Measurements from ENCODE around the gene SYNDIG1. TPM values are rescaled to one million over a fixed set of nuclear protein-coding genes. Genes with fewer than 3 reads are reported as not detected.

SYNDIG1 gene
- total RNA-seq, 2 donors from 2014 or later = 0.73 to 4.5 TPM

DNA sequence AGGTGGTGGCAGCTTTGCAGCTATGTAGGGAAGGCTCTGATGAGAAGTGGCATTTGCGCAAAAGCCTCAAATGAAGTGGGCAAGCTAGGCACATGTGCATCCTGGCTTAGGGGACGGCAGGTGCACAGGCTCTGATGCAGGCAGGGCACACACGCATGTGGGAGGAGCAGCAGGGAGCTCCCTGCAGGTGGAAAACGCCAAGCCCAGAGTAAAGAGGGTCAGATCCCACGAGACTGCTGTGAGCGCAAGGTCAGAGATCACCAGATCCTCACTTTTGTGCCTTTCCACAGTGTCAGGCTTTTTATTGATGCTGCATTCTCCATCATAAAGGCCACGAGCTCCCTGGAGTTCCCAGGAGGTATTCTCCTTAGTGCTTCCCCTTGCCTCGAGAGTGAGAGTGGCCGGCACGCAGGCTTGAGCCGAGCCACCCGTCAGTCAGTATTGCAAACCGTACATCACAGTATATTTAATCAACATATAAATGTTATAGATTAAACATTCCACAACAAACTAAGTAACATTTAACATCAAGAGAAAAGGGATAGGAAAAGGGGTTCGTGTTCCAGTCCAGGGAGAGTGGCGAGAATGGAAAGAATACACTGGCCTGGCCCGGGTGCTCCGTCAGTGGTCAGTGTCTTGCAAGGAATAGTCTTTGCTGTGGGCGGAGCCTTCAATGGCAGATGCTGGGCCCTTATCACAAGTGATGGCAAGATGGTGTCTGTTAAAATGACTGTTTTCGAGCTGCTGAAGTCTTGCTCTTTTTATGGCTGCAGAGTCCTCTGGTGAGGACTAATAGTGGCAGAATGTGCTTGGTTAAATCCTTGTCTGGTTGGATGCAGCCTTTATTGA is 109.4 kb downstream of the SYNDIG1 start:
- TF ChIP-seq, protein P1, sequence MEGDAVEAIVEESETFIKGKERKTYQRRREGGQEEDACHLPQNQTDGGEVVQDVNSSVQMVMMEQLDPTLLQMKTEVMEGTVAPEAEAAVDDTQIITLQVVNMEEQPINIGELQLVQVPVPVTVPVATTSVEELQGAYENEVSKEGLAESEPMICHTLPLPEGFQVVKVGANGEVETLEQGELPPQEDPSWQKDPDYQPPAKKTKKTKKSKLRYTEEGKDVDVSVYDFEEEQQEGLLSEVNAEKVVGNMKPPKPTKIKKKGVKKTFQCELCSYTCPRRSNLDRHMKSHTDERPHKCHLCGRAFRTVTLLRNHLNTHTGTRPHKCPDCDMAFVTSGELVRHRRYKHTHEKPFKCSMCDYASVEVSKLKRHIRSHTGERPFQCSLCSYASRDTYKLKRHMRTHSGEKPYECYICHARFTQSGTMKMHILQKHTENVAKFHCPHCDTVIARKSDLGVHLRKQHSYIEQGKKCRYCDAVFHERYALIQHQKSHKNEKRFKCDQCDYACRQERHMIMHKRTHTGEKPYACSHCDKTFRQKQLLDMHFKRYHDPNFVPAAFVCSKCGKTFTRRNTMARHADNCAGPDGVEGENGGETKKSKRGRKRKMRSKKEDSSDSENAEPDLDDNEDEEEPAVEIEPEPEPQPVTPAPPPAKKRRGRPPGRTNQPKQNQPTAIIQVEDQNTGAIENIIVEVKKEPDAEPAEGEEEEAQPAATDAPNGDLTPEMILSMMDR (IDR thresholded peaks at IDR 0.05) = no peak
- TF ChIP-seq POLR2A (IDR thresholded peaks at IDR 0.05) (no peak), POLR2AphosphoS5 (IDR thresholded peaks at IDR 0.05) (no peak)
- no peaks in the 10 kb centered on the region for H3K27me3 ChIP-seq (replicated peaks; ENCODE audit: insufficient read depth)
- 71% methylated on average over 19 of the region's 19 CpGs for WGBS
- no peaks in the 10 kb centered on the region for H3K9me3 ChIP-seq
- no peak overlapping the region for H3K4me3 ChIP-seq
- intact Hi-C loops (cut with DNase I) = no loop called here
- no peak overlapping the region for H3K27ac ChIP-seq
- no peak for DNase-seq (ENCODE audit: low spot score)
- no peaks in the 10 kb centered on the region for H3K4me1 ChIP-seq (replicated peaks)
- H3K36me3 ChIP-seq = no peaks in the 10 kb centered on the region

DNA sequence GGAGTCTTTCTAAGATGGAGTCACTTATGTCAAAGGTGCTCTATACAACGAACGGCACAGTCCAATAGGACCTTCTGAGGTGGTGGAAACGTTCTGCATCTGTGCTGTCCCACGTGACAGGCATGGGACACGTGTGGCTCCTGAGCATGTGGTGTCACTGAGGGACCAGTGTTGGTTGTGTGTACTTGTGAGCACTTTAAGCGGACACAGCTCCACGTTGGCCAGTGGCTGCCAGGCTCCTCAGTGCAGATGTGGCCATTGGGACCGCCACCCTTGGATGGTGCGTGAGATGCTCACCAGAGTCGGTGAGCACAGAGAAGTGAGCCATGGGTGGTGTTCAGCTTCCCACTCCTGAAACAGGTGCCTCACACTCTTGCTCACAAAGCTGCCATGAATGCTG is 110.0 kb downstream of the SYNDIG1 start:
- Histone ChIP-seq H3K4me3 (no peak overlapping the region), H3K36me3 (no peaks in the 10 kb centered on the region), H3K27me3 (replicated peaks; ENCODE audit: insufficient read depth) (no peaks in the 10 kb centered on the region), H3K27ac (no peak overlapping the region), H3K9me3 (no peaks in the 10 kb centered on the region), H3K4me1 (replicated peaks) (no peaks in the 10 kb centered on the region)
- intact Hi-C loops (cut with DNase I) = no loop called here
- no peak for DNase-seq (ENCODE audit: low spot score)
- TF ChIP-seq, protein P1 (IDR thresholded peaks at IDR 0.05) = no peak
- TF ChIP-seq POLR2A (IDR thresholded peaks at IDR 0.05) (no peak), POLR2AphosphoS5 (IDR thresholded peaks at IDR 0.05) (no peak)
- 86% methylated on average over 10 of the region's 10 CpGs for WGBS

DNA sequence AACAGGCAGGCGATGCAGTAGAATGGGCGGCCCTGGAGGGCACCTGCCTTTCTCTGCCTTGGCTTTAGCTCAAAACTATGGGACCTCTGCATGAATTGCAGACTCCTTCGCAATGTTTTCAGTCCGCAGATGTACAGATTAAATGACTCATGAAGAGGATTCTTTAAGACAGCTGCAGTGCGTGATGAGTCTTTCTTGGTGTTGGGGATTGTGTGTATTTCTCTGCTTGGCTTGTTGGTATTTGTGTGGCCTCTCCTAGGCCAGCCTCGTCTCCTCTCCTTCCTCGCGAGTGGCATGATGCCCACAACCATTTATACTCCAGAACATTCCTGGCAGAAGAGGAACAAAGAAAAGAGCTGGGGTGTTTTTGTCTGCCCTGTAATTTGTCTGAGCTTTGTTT is 110.6 kb downstream of the SYNDIG1 start:
- TF ChIP-seq POLR2AphosphoS5 (IDR thresholded peaks at IDR 0.05) (no peak), POLR2A (IDR thresholded peaks at IDR 0.05) (no peak)
- TF ChIP-seq, protein P1 (IDR thresholded peaks at IDR 0.05) = no peak
- DNase-seq (ENCODE audit: low spot score) = no peak
- H3K27ac ChIP-seq = no peak overlapping the region
- H3K4me1 ChIP-seq (replicated peaks) = no peaks in the 10 kb centered on the region
- no peaks in the 10 kb centered on the region for H3K36me3 ChIP-seq
- H3K27me3 ChIP-seq (replicated peaks; ENCODE audit: insufficient read depth) = no peaks in the 10 kb centered on the region
- 70% methylated on average over 8 of the region's 8 CpGs for WGBS
- H3K4me3 ChIP-seq = no peak overlapping the region
- intact Hi-C loops (cut with DNase I) = no loop called here
- H3K9me3 ChIP-seq = no peaks in the 10 kb centered on the region

DNA sequence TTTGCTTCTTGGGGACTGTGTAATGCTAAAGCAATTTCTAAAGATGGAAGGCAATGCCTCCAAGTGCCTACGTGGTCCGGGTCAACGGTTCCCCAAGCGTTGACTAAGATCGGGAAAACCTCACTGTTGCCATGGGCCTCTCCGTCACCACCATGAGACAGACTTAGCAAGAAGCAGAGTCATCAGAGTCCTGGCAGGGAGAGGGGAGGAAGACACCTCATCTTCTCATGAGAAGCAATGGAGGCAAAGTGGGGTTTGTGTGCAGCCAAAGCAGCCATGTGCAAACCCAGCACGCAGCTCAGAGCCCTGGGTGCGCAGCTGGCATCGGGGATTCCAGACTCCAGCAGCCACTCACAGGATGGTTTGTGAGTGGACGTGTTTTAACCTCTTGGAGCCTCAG is 111.4 kb downstream of the SYNDIG1 start:
- intact Hi-C loops (cut with DNase I) = no loop called here
- 94% methylated on average over 10 of the region's 10 CpGs for WGBS

More for the DNA sequence above, 111.4 kb downstream of the SYNDIG1 start:
- H3K4me3 ChIP-seq = no peak overlapping the region
- H3K36me3 ChIP-seq = no peaks in the 10 kb centered on the region
- no peaks in the 10 kb centered on the region for H3K4me1 ChIP-seq (replicated peaks)
- DNase-seq (ENCODE audit: low spot score) = no peak
- TF ChIP-seq POLR2A (IDR thresholded peaks at IDR 0.05) = no peak
- TF ChIP-seq, protein P1 (IDR thresholded peaks at IDR 0.05) = no peak
- no peak for TF ChIP-seq POLR2AphosphoS5 (IDR thresholded peaks at IDR 0.05)
- no peaks in the 10 kb centered on the region for H3K27me3 ChIP-seq (replicated peaks; ENCODE audit: insufficient read depth)
- H3K27ac ChIP-seq = no peak overlapping the region
- no peaks in the 10 kb centered on the region for H3K9me3 ChIP-seq

Measured in prostate gland (tissue), 2 donors.